ENCODE data around the gene DSG2.

- TF ChIP-seq, protein P1, sequence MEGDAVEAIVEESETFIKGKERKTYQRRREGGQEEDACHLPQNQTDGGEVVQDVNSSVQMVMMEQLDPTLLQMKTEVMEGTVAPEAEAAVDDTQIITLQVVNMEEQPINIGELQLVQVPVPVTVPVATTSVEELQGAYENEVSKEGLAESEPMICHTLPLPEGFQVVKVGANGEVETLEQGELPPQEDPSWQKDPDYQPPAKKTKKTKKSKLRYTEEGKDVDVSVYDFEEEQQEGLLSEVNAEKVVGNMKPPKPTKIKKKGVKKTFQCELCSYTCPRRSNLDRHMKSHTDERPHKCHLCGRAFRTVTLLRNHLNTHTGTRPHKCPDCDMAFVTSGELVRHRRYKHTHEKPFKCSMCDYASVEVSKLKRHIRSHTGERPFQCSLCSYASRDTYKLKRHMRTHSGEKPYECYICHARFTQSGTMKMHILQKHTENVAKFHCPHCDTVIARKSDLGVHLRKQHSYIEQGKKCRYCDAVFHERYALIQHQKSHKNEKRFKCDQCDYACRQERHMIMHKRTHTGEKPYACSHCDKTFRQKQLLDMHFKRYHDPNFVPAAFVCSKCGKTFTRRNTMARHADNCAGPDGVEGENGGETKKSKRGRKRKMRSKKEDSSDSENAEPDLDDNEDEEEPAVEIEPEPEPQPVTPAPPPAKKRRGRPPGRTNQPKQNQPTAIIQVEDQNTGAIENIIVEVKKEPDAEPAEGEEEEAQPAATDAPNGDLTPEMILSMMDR (conservative IDR thresholded peaks at IDR 0.05 in 1 of 2, IDR thresholded peaks at IDR 0.05 in 1 of 2; ENCODE audit: extremely low read depth in 1 of 2, insufficient read depth in 1 of 2, low read depth in 1 of 2, low read length in 2 of 2): no peak
- TF ChIP-seq EZH2 (IDR thresholded peaks at IDR 0.05; ENCODE audit: borderline replicate concordance, low read length): no peak
Measured at GRCh38 chr18:31579375-31579774, 81.4 kb downstream of the DSG2 start.
